ENCODE data around the gene TSPAN3.

The TSPAN3 gene

GRCh38 chr15:77057072-77057471, 13.8 kb downstream of the TSPAN3 start:
- intact Hi-C loops (cut with micrococcal nuclease) = no loop called here
- no peaks in the 10 kb centered on the region for H3K27me3 Mint-ChIP-seq
- no peak overlapping the region for H3K4me3 Mint-ChIP-seq
- H3K27ac Mint-ChIP-seq = no peak overlapping the region
- no peaks in the 10 kb centered on the region for H3K9me3 Mint-ChIP-seq
- H3K4me1 Mint-ChIP-seq (ENCODE audit: low read depth) = peaks cover 38% of the 10 kb centered on the region
- peaks cover 16% of the 10 kb centered on the region for H3K36me3 Mint-ChIP-seq (ENCODE audit: low read depth)

GRCh38 chr15:77053709-77054108, 17.2 kb downstream of the TSPAN3 start:
- no peaks in the 10 kb centered on the region for H3K9me3 Mint-ChIP-seq
- H3K27ac Mint-ChIP-seq = no peak overlapping the region
- peaks cover 32% of the 10 kb centered on the region for H3K36me3 Mint-ChIP-seq (ENCODE audit: low read depth)
- intact Hi-C loops (cut with micrococcal nuclease) = no loop called here
- H3K4me3 Mint-ChIP-seq = no peak overlapping the region
- H3K27me3 Mint-ChIP-seq = no peaks in the 10 kb centered on the region
- H3K4me1 Mint-ChIP-seq (ENCODE audit: low read depth) = peaks cover 19% of the 10 kb centered on the region

GRCh38 chr15:77052556-77052955, 18.4 kb downstream of the TSPAN3 start:
- peaks cover 10% of the 10 kb centered on the region for H3K4me1 Mint-ChIP-seq (ENCODE audit: low read depth)
- peaks cover 42% of the 10 kb centered on the region for H3K36me3 Mint-ChIP-seq (ENCODE audit: low read depth)
- H3K27me3 Mint-ChIP-seq = no peaks in the 10 kb centered on the region
- H3K9me3 Mint-ChIP-seq = no peaks in the 10 kb centered on the region
- intact Hi-C loops (cut with micrococcal nuclease) = no loop called here
- H3K4me3 Mint-ChIP-seq = no peak overlapping the region
- H3K27ac Mint-ChIP-seq = no peak overlapping the region

- Mint-ChIP-seq H3K36me3 (ENCODE audit: low read depth) (peaks cover 74% of the 10 kb centered on the region), H3K27me3 (no peaks in the 10 kb centered on the region), H3K4me1 (ENCODE audit: low read depth) (peaks cover 11% of the 10 kb centered on the region), H3K27ac (no peak overlapping the region), H3K4me3 (no peak overlapping the region), H3K9me3 (no peaks in the 10 kb centered on the region)
- intact Hi-C loops (cut with micrococcal nuclease) = loop anchor here (10.0 kb wide), 1 partner anchor 46 kb away; no protein-coding TSS in a partner anchor
Observed at GRCh38 chr15:77048135-77048876, 22.6 kb downstream of the TSPAN3 start.

- Mint-ChIP-seq H3K27ac (no peak overlapping the region), H3K4me1 (ENCODE audit: low read depth) (peaks cover 23% of the 10 kb centered on the region), H3K27me3 (no peaks in the 10 kb centered on the region), H3K4me3 (no peak overlapping the region), H3K9me3 (no peaks in the 10 kb centered on the region), H3K36me3 (ENCODE audit: low read depth) (peaks cover 71% of the 10 kb centered on the region)
- intact Hi-C loops (cut with micrococcal nuclease) = loop anchor here (10.0 kb wide), 1 partner anchor 48 kb away; no protein-coding TSS in a partner anchor
Observed at GRCh38 chr15:77046704-77047412, 24.1 kb downstream of the TSPAN3 start.

- no peak overlapping the region for H3K27ac Mint-ChIP-seq
- peaks cover 64% of the 10 kb centered on the region for H3K36me3 Mint-ChIP-seq (ENCODE audit: low read depth)
- no peaks in the 10 kb centered on the region for H3K9me3 Mint-ChIP-seq
- no peaks in the 10 kb centered on the region for H3K27me3 Mint-ChIP-seq
- no peak overlapping the region for H3K4me3 Mint-ChIP-seq
- intact Hi-C loops (cut with micrococcal nuclease) = loop anchor here (10.0 kb wide), 1 partner anchor 49 kb away; no protein-coding TSS in a partner anchor
- peaks cover 28% of the 10 kb centered on the region for H3K4me1 Mint-ChIP-seq (ENCODE audit: low read depth)
Observed at GRCh38 chr15:77045985-77046384, 24.9 kb downstream of the TSPAN3 start.

- H3K27ac Mint-ChIP-seq = no peak overlapping the region
- peaks cover 28% of the 10 kb centered on the region for H3K4me1 Mint-ChIP-seq (ENCODE audit: low read depth)
- peaks cover 69% of the 10 kb centered on the region for H3K36me3 Mint-ChIP-seq (ENCODE audit: low read depth)
- H3K4me3 Mint-ChIP-seq = no peak overlapping the region
- no peaks in the 10 kb centered on the region for H3K9me3 Mint-ChIP-seq
- no peaks in the 10 kb centered on the region for H3K27me3 Mint-ChIP-seq
- intact Hi-C loops (cut with micrococcal nuclease) = loop anchor here (10.0 kb wide), 1 partner anchor 50 kb away; no protein-coding TSS in a partner anchor
Observed at GRCh38 chr15:77044228-77045042, 26.5 kb downstream of the TSPAN3 start.

GRCh38 chr15:77042955-77043920, 27.7 kb downstream of the TSPAN3 start:
- no peaks in the 10 kb centered on the region for H3K27me3 Mint-ChIP-seq
- H3K27ac Mint-ChIP-seq = peak overlapping the region; percentile 52
- H3K4me1 Mint-ChIP-seq (ENCODE audit: low read depth) = peaks cover 28% of the 10 kb centered on the region
- no peaks in the 10 kb centered on the region for H3K9me3 Mint-ChIP-seq
- H3K4me3 Mint-ChIP-seq = no peak overlapping the region
- intact Hi-C loops (cut with micrococcal nuclease) = loop anchor here (10.0 kb wide), 1 partner anchor 52 kb away; no protein-coding TSS in a partner anchor
- peaks cover 61% of the 10 kb centered on the region for H3K36me3 Mint-ChIP-seq (ENCODE audit: low read depth)

GRCh38 chr15:77042245-77042919, 28.5 kb downstream of the TSPAN3 start:
- Mint-ChIP-seq H3K4me1 (ENCODE audit: low read depth) (peaks cover 28% of the 10 kb centered on the region), H3K27me3 (no peaks in the 10 kb centered on the region), H3K4me3 (no peak overlapping the region), H3K9me3 (no peaks in the 10 kb centered on the region), H3K36me3 (ENCODE audit: low read depth) (peaks cover 60% of the 10 kb centered on the region), H3K27ac (peak overlapping the region; percentile 52)
- intact Hi-C loops (cut with micrococcal nuclease) = loop anchor here (10.0 kb wide), 1 partner anchor 52 kb away; no protein-coding TSS in a partner anchor

GRCh38 chr15:77040673-77041072, 30.2 kb downstream of the TSPAN3 start:
- H3K4me3 Mint-ChIP-seq = no peak overlapping the region
- H3K36me3 Mint-ChIP-seq (ENCODE audit: low read depth) = peaks cover 61% of the 10 kb centered on the region

GRCh38 chr15:77039848-77040247, 31.1 kb downstream of the TSPAN3 start:
- H3K9me3 Mint-ChIP-seq = no peaks in the 10 kb centered on the region
- H3K4me3 Mint-ChIP-seq = no peak overlapping the region
- H3K27ac Mint-ChIP-seq = no peak overlapping the region
- H3K27me3 Mint-ChIP-seq = no peaks in the 10 kb centered on the region
- intact Hi-C loops (cut with micrococcal nuclease) = loop anchor here (10.0 kb wide), 1 partner anchor 55 kb away; no protein-coding TSS in a partner anchor
- H3K36me3 Mint-ChIP-seq (ENCODE audit: low read depth) = peaks cover 61% of the 10 kb centered on the region
- peaks cover 20% of the 10 kb centered on the region for H3K4me1 Mint-ChIP-seq (ENCODE audit: low read depth)

More at GRCh38 chr15:77040673-77041072, 30.2 kb downstream of the TSPAN3 start:
- intact Hi-C loops (cut with micrococcal nuclease) = loop anchor here (10.0 kb wide), 1 partner anchor 54 kb away; no protein-coding TSS in a partner anchor
- no peaks in the 10 kb centered on the region for H3K9me3 Mint-ChIP-seq
- H3K27ac Mint-ChIP-seq = no peak overlapping the region
- peaks cover 28% of the 10 kb centered on the region for H3K4me1 Mint-ChIP-seq (ENCODE audit: low read depth)
- no peaks in the 10 kb centered on the region for H3K27me3 Mint-ChIP-seq

- Mint-ChIP-seq H3K27me3 (no peaks in the 10 kb centered on the region), H3K27ac (no peak overlapping the region), H3K9me3 (no peaks in the 10 kb centered on the region)
Observed at GRCh38 chr15:77039217-77039533, 31.7 kb downstream of the TSPAN3 start.

More at GRCh38 chr15:77039217-77039533, 31.7 kb downstream of the TSPAN3 start:
- peaks cover 61% of the 10 kb centered on the region for H3K36me3 Mint-ChIP-seq (ENCODE audit: low read depth)
- peaks cover 20% of the 10 kb centered on the region for H3K4me1 Mint-ChIP-seq (ENCODE audit: low read depth)
- no peak overlapping the region for H3K4me3 Mint-ChIP-seq
- intact Hi-C loops (cut with micrococcal nuclease) = no loop called here

All from dendritic cell treated with granulocyte-macrophage colony-stimulating factor and Interleukin-4, amounts not matched to agents 40 ng/mL and 50 ng/mL, for 4 days (primary cell).